Activated naive CD4-positive, alpha-beta T cell treated with anti-CD3 and anti-CD28 coated beads for 36 hours (primary cell): ENCODE data around the gene FHIT. TPM values are rescaled to one million over a fixed set of nuclear protein-coding genes. Genes with fewer than 3 reads are reported as not detected.
A peak's percentile ranks its signal among the peaks of the same experiment; 100 is the strongest.

Source experiments
- CTCF ChIA-PET: fragments of 350-600 bp; sonication (Branson Sonifier 250); formaldehyde crosslinking; loops from one replicate; lab custom pipeline; 2021; ENCODE audit warnings: antibody characterized with exemption; lab: Charles Lee
- DNase-seq: peaks from one replicate; pipeline ENCODE4 v3.0.0-alpha.2; 2020
- H3K27ac Mint-ChIP-seq: one replicate; pipeline ENCODE4 v1.8.0; 2021; ENCODE audit warnings: mild to moderate bottlenecking, mixed read lengths
- H3K27me3 Mint-ChIP-seq: one replicate; pipeline ENCODE4 v1.8.0; 2021; ENCODE audit warnings: low read depth, mixed read lengths
- H3K36me3 Mint-ChIP-seq: one replicate; pipeline ENCODE4 v1.8.0; 2021; ENCODE audit warnings: low read depth, mixed read lengths
- H3K4me1 Mint-ChIP-seq: one replicate; pipeline ENCODE4 v1.8.0; 2021; ENCODE audit warnings: low read depth, mixed read lengths
- H3K4me3 Mint-ChIP-seq: one replicate; pipeline ENCODE4 v1.8.0; 2021; ENCODE audit warnings: mild to moderate bottlenecking, moderate library complexity, mixed read lengths
- H3K9me3 Mint-ChIP-seq: one replicate; pipeline ENCODE4 v1.8.0; 2021; ENCODE audit warnings: mixed read lengths
- intact Hi-C: fragments of 100-400 bp; cut with micrococcal nuclease; formaldehyde crosslinking; loops from one replicate; pipeline ENCODE4 v1.15.1; 2023
- total RNA-seq, 2 experiments: library from RNA; stranded (reverse); gene quantifications; one replicate each; pipeline ENCODE4 v1.2.3, GENCODE V29; 2021

Gene FHIT
- total RNA-seq, 2 experiments from 2014 or later, result 20.2 to 22.7 TPM

DNA sequence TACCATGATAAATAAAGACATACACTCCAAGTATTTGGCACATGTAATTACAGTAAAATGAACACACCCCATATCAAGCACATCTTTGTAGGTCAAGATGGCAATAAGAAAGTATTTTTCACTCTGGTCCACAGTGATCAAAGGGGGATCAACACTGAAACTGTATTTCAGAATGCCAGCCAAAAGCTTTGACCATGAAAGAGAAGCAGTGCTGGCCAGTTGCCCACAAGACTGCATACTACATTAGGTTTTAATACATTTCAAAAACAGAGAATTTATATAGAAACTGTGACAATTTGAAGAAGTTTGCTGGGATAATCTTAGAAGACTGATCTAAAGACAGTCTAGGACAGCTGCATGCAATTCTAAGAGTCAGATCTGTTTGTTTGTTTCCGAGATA, 1035.3 kb downstream of the FHIT start:
- Mint-ChIP-seq H3K27me3 (no peaks in the 10 kb centered on the region), H3K4me1 (peaks cover 11% of the 10 kb centered on the region), H3K27ac (no peak overlapping the region), H3K36me3 (no peaks in the 10 kb centered on the region), H3K4me3 (no peak overlapping the region), H3K9me3 (no peaks in the 10 kb centered on the region)
- intact Hi-C loops, result no loop called here
- CTCF ChIA-PET, result no interaction called here
- DNase-seq, result no peak

DNA sequence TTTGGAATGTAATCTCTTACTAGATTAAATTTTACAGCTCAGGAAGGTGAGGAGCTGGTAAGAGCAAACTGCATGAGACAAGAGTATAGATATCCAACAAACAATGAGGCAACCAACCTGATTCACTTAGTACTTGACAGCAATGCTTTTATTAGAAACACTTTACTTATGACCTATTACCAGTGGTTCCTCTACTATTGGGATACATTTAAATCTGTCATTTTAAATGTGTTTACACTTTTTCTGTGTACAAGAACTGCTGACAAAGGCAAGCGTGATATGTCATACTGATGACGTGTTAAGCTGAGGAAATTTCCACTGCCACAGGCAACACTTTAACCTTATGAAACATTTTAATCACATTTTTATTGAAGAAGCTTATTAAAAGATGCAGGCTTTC, 1043.3 kb downstream of the FHIT start:
- Mint-ChIP-seq H3K4me3 (no peak overlapping the region), H3K9me3 (no peaks in the 10 kb centered on the region), H3K27ac (no peak overlapping the region), H3K36me3 (no peaks in the 10 kb centered on the region), H3K27me3 (no peaks in the 10 kb centered on the region), H3K4me1 (no peaks in the 10 kb centered on the region)
- DNase-seq, result no peak
- intact Hi-C loops, result no loop called here
- CTCF ChIA-PET, result no interaction called here

DNA sequence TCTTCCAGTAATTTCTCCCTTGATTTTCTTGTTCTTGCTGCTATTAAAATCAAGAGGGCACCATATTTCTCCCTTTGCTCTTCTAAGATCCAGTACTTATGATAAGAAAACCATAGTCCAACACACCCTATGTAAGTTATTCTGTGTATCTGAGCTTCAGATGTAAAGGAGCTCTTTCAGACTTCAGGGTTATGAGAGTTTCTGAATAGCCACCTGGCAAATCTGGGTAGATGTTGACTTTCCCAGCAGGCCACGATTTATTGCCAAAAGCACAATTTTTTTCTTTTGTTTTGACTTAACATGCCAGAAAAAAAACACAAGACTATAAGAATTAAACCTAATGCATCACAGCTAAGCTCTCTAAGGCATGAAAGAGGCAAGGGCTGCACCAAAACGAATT, 1045.0 kb downstream of the FHIT start:
- H3K27ac Mint-ChIP-seq, result no peak overlapping the region
- H3K27me3 Mint-ChIP-seq, result no peaks in the 10 kb centered on the region
- H3K36me3 Mint-ChIP-seq, result no peaks in the 10 kb centered on the region
- H3K4me3 Mint-ChIP-seq, result no peak overlapping the region
- intact Hi-C loops, result no loop called here
- H3K4me1 Mint-ChIP-seq, result no peaks in the 10 kb centered on the region
- no peaks in the 10 kb centered on the region for H3K9me3 Mint-ChIP-seq
- CTCF ChIA-PET, result interaction anchor here (1.2 kb wide), 1 partner anchor 11 kb away, joined by 3 read pairs; no protein-coding TSS in a partner anchor
- DNase-seq, result no peak

DNA sequence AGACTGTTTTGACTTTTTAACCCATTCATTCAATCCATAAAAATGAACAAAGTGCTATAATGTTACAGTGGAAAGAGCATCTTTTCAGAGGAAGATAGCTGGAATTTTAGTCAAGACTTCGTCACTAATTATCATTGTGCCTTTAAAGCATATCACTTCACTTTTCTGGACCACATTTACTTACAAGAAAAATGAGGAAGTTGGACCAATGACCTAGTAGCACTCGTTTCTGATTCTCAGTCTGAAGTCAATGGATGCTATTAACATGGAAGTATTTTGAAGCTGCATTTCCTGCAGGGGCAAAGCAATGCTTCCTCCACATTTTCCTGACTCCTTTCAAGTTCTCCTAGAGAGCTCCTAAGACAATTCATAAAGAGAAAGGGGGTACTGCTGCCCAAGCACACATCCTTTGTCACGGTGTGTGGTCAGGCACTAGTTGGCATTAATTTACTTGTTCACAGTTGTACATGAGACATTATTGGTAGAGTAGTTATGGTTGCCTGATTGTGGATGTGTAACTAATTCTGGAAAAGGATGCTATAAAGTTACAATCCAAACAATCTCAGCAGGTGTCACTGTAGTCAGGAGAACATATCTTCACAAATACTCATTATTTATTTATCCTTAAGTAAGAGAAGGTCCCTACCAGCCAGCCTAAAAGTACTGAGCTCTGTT, 1049.1 kb downstream of the FHIT start:
- Mint-ChIP-seq H3K4me1 (no peaks in the 10 kb centered on the region), H3K27ac (no peak overlapping the region), H3K27me3 (no peaks in the 10 kb centered on the region), H3K36me3 (no peaks in the 10 kb centered on the region), H3K4me3 (no peak overlapping the region), H3K9me3 (peaks cover 2% of the 10 kb centered on the region)
- CTCF ChIA-PET, result interaction anchor here (1.1 kb wide), 1 partner anchor 73 kb away, joined by 3 read pairs; no protein-coding TSS in a partner anchor
- DNase-seq, result no peak
- intact Hi-C loops, result no loop called here

DNA sequence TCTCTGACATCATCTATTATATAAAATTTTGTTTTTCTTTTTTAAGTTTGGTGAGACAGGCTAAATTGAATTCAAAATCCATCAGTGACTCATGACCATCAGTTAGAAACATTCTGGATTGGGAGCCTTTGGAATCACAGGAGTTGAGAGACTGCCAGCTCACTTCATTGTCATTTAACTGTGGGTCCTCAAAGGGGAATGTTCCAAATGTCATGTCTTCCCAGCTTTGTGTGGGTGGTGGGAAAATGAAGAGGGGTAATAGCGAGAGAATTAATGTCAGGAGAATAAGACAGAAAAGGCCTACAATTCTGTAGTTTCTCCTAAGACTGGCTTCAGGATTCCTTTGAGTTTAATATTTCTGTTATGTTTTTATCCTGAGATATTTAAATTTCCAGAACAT, 1051.9 kb downstream of the FHIT start:
- Mint-ChIP-seq H3K4me1 (no peaks in the 10 kb centered on the region), H3K27me3 (no peaks in the 10 kb centered on the region), H3K27ac (no peak overlapping the region), H3K36me3 (peaks cover 2% of the 10 kb centered on the region), H3K9me3 (peaks cover 8% of the 10 kb centered on the region), H3K4me3 (no peak overlapping the region)
- DNase-seq, result no peak
- CTCF ChIA-PET, result no interaction called here
- intact Hi-C loops, result no loop called here

DNA sequence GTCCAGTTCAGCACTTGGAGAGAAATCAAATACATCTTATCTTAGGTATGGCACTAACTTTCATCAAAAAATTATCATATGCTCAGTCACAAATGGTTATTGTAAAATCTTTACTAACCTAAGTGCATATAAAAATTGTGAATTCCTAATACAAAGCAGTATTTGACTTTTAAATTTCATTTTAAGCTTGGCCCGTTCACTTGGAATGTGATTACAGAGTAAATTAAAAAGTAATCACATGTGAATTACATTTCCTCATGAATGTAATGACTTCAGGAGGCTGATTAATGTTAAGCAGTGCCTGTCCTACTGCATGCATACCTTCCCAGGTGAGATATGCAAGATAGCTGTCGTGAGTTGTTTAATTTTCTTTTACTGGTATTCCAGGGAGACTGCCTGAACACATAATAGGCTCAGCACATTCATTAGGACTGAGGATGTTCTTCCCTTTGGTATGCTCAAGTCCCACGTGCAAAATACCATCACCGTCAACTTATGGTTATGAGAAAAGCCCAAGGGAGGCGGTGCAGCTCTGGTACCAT, 1053.0 kb downstream of the FHIT start:
- intact Hi-C loops, result no loop called here
- no peak overlapping the region for H3K4me3 Mint-ChIP-seq
- peaks cover 2% of the 10 kb centered on the region for H3K36me3 Mint-ChIP-seq
- H3K9me3 Mint-ChIP-seq, result peaks cover 8% of the 10 kb centered on the region
- no peaks in the 10 kb centered on the region for H3K4me1 Mint-ChIP-seq
- no peaks in the 10 kb centered on the region for H3K27me3 Mint-ChIP-seq
- CTCF ChIA-PET, result interaction anchor here (0.9 kb wide), 1 partner anchor 9 kb away, joined by 3 read pairs; no protein-coding TSS in a partner anchor
- no peak for DNase-seq
- H3K27ac Mint-ChIP-seq, result no peak overlapping the region

DNA sequence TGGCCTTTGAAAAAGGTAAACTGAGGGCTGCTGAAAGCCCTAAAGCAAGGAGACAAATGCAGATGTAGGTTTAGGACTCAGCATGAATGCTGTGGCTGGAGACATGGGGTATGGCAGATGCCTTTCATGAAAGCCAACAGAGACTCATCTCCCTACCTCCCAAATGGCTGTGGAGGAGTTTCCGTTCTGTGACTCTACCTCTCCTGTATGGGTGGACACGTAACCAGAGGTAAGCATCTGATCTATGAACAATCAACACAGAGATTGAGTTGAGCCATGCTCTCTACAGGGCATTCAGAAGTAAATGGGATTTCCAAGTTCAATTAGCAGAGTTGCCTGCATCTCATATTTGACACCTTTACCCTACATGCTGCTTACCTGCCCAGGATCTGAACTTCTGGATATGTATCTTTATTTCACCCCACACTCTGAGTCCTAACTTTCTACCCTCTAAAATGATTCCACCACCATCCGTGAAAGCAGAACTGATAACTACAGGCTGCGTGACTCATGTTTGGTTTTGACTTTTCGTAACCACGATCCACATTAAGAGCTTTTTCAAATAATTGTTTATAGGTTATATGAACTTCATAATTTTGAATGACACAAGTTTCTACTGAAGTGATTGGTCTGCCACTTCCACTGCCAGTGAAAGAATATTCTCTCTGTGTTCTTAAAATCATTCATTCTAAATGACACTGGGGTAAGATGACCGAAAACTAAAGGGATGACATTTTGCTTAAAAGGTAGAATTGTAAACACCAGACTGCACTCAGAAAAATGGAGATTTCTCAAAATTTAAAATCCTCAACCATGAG, 1058.7 kb downstream of the FHIT start:
- CTCF ChIA-PET, result interaction anchor here (0.7 kb wide), 1 partner anchor 11 kb away, joined by 3 read pairs; no protein-coding TSS in a partner anchor
- peaks cover 2% of the 10 kb centered on the region for H3K36me3 Mint-ChIP-seq
- H3K4me3 Mint-ChIP-seq, result no peak overlapping the region
- H3K27ac Mint-ChIP-seq, result no peak overlapping the region
- H3K9me3 Mint-ChIP-seq, result peaks cover 5% of the 10 kb centered on the region
- H3K27me3 Mint-ChIP-seq, result no peaks in the 10 kb centered on the region
- peak; percentile 58 for DNase-seq
- H3K4me1 Mint-ChIP-seq, result peaks cover 28% of the 10 kb centered on the region
- intact Hi-C loops, result loop anchor here (1.0 to 5.0 kb wide), 4 partner anchors 106 to 325 kb away; no protein-coding TSS in a partner anchor

DNA sequence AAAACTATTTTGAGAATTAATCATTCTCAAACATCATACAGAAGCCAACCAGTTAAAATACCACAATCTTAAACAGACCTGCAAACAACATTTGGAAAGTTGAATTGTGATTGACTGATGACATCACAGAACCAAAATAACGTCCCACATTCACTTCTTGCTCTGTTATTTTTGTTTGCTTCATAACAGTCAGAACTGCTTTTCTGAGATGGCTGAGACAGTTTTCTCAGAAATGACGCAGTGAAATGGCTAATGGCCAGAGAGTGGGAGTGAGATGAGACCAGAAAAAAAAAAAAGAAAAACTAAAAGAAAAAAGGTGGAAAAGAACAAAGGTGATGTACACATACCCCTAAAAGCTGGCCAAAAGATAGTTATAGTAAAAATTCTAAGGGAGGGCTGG, 1061.2 kb downstream of the FHIT start:
- intact Hi-C loops, result loop anchor here (5.0 kb wide), 1 partner anchor 177 kb away; no protein-coding TSS in a partner anchor
- DNase-seq, result peak; percentile 13
- no peak overlapping the region for H3K4me3 Mint-ChIP-seq
- no peaks in the 10 kb centered on the region for H3K36me3 Mint-ChIP-seq
- CTCF ChIA-PET, result no interaction called here
- peaks cover 28% of the 10 kb centered on the region for H3K4me1 Mint-ChIP-seq
- no peaks in the 10 kb centered on the region for H3K27me3 Mint-ChIP-seq
- no peak overlapping the region for H3K27ac Mint-ChIP-seq
- H3K9me3 Mint-ChIP-seq, result peaks cover 5% of the 10 kb centered on the region

DNA sequence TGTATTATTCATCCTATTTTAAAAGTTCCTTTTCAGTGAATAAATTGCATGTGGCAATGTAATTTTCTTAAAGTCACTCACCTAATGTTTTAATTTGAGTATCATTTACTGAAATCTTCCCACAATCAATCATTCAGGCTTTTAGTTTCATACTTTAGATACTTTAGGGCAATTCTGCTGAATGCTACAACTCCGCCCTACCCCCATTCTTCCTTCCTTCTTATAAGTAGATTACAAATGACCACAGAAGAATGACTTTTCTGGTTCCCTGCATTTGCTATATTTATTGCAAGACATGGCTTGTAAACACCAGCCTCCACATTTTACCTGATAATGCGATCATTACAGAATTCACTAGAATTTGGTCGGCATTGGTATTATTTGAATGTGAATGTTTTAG, 1061.9 kb downstream of the FHIT start:
- CTCF ChIA-PET, result interaction anchor here (0.9 kb wide), 1 partner anchor 8 kb away, joined by 3 read pairs; no protein-coding TSS in a partner anchor
- H3K4me3 Mint-ChIP-seq, result no peak overlapping the region
- DNase-seq, result no peak
- intact Hi-C loops, result no loop called here
- H3K36me3 Mint-ChIP-seq, result no peaks in the 10 kb centered on the region
- no peak overlapping the region for H3K27ac Mint-ChIP-seq
- no peaks in the 10 kb centered on the region for H3K9me3 Mint-ChIP-seq
- peaks cover 28% of the 10 kb centered on the region for H3K4me1 Mint-ChIP-seq
- no peaks in the 10 kb centered on the region for H3K27me3 Mint-ChIP-seq

DNA sequence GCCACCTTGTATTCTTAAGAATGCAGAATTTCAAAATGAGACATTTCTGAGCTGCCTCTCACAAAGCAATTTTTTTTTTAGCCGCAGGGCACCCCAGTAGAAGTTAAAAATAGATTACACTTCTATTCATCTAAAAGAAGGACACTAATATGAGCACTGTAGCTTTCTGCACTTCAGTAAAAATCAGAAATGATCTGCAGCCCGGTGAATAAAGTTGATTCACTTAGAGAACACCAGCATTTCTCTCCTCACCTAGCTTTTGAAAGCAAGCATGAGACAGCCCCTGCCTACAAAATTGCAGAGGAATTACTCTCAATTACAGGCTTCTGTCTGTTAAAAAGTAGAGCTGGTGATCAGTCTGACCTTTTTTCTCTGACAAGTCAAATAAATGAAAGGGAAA, 1062.4 kb downstream of the FHIT start:
- Mint-ChIP-seq H3K4me1 (peaks cover 28% of the 10 kb centered on the region), H3K9me3 (no peaks in the 10 kb centered on the region), H3K27me3 (no peaks in the 10 kb centered on the region), H3K27ac (no peak overlapping the region), H3K36me3 (no peaks in the 10 kb centered on the region), H3K4me3 (no peak overlapping the region)
- CTCF ChIA-PET, result interaction anchor here (0.9 kb wide), 1 partner anchor 9 kb away, joined by 3 read pairs; no protein-coding TSS in a partner anchor
- no peak for DNase-seq
- intact Hi-C loops, result no loop called here

DNA sequence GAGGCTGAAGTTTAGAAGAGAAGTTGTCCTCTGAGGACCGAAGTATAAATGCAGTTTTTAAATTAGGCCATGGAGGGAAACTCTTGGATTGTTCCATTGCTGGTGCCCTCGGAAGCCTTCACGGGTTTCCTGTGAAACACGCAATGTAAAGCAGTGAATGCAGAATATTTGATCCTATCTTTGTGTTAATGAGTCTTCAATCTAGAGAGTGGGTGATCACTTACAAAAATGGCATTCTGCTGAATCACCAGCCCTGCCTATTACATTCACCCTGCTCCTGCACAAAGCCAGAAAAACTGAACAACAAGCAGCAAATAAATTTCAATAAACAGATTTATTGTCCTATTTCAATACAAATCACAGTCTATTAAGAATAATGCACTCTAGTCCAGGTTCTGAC, 1063.9 kb downstream of the FHIT start:
- intact Hi-C loops, result no loop called here
- no peak for DNase-seq

DNA sequence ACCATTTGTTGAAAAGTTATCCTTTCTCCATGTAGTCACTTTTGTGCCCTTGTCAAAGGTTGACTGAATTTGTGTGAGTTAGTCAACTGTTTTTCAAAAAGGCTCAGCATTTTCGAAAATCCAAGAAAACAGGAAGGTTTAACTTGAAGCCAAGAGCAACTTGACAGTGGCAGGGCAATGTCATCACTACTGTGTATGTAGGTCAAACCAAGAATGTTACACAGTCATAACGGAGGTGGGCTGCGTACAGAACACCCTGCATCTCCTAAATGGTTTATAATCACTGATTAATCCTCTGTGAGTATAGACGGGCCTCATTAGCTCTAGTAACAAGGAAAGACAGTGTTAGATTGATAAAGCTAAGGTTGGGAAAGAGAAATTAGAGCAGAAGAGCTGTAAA, 1064.9 kb downstream of the FHIT start:
- Mint-ChIP-seq H3K9me3 (no peaks in the 10 kb centered on the region), H3K36me3 (no peaks in the 10 kb centered on the region), H3K4me3 (no peak overlapping the region), H3K27me3 (no peaks in the 10 kb centered on the region), H3K4me1 (peaks cover 13% of the 10 kb centered on the region), H3K27ac (no peak overlapping the region)
- no peak for DNase-seq
- intact Hi-C loops, result no loop called here
- CTCF ChIA-PET, result no interaction called here

More for the DNA sequence above, 1063.9 kb downstream of the FHIT start:
- H3K27ac Mint-ChIP-seq, result no peak overlapping the region
- CTCF ChIA-PET, result no interaction called here
- no peaks in the 10 kb centered on the region for H3K36me3 Mint-ChIP-seq
- H3K27me3 Mint-ChIP-seq, result no peaks in the 10 kb centered on the region
- no peak overlapping the region for H3K4me3 Mint-ChIP-seq
- H3K4me1 Mint-ChIP-seq, result peaks cover 19% of the 10 kb centered on the region
- H3K9me3 Mint-ChIP-seq, result no peaks in the 10 kb centered on the region
